GM23338 (cell line): ENCODE results near the gene CMBL. TPM values are rescaled to one million over a fixed set of nuclear protein-coding genes. Genes with fewer than 3 reads are reported as not detected.

Source experiments
- ATAC-seq: fragments of 200-7000 bp; cut with Tn5 transposase; 3 replicates; pipeline ENCODE4 v1.9.1; 2020
- DNase-seq: peaks from one replicate; pipeline ENCODE4 v3.0.0-alpha.2; 2015; ENCODE audit warnings: low spot score
- H2AFZ ChIP-seq: fragments of 200-600 bp; sonication (generic); 2 replicates; pipeline ENCODE4 v1.8.0; 2016; ENCODE audit warnings: antibody characterized with exemption, mild to moderate bottlenecking, moderate library complexity
- H3F3A ChIP-seq: fragments of 200-600 bp; sonication (generic); replicated peaks from 2 replicates; pipeline ENCODE4 v1.8.0; 2017; ENCODE audit warnings: antibody characterized with exemption, mixed run types, low read depth
- H3K27ac ChIP-seq: fragments of 200-600 bp; sonication (generic); 2 replicates; pipeline ENCODE4 v1.6.1; 2016; ENCODE audit warnings: low read depth
- H3K27me3 ChIP-seq: fragments of 200-600 bp; sonication (generic); 2 replicates; pipeline ENCODE4 v1.8.0; 2016; ENCODE audit warnings: mild to moderate bottlenecking, mixed run types, moderate library complexity; ENCODE audit not compliant: insufficient read depth
- H3K36me3 ChIP-seq: fragments of 200-600 bp; sonication (generic); 2 replicates; pipeline ENCODE4 v1.8.0; 2016; ENCODE audit warnings: mild to moderate bottlenecking; ENCODE audit not compliant: insufficient read depth
- H3K4me1 ChIP-seq: fragments of 200-600 bp; sonication (generic); 2 replicates; pipeline ENCODE4 v1.8.0; 2016; ENCODE audit warnings: mild to moderate bottlenecking, moderate library complexity; ENCODE audit not compliant: insufficient read depth
- H3K4me2 ChIP-seq: fragments of 200-600 bp; sonication (generic); 2 replicates; pipeline ENCODE4 v1.7.1; 2017; ENCODE audit warnings: mixed run types
- H3K4me3 ChIP-seq: fragments of 200-600 bp; sonication (generic); 2 replicates; pipeline ENCODE4 v1.6.1; 2016; ENCODE audit warnings: mixed run types
- H3K79me2 ChIP-seq: fragments of 200-600 bp; sonication (generic); replicated peaks from 2 replicates; pipeline ENCODE4 v1.8.0; 2017; ENCODE audit warnings: mild to moderate bottlenecking; ENCODE audit not compliant: insufficient read depth
- H3K9me2 ChIP-seq: fragments of 200-600 bp; sonication (generic); 2 replicates; pipeline ENCODE4 v1.8.0; 2017; ENCODE audit not compliant: insufficient read depth
- H4K20me1 ChIP-seq: fragments of 200-600 bp; sonication (generic); replicated peaks from 2 replicates; pipeline ENCODE4 v1.8.0; 2017; ENCODE audit warnings: mild to moderate bottlenecking; ENCODE audit not compliant: insufficient read depth
- H3K27ac Mint-ChIP-seq: 2 replicates; pipeline ENCODE4 v1.8.0; 2020; ENCODE audit warnings: inconsistent platforms, mild to moderate bottlenecking, moderate library complexity, mixed read lengths
- H3K27me3 Mint-ChIP-seq: 3 replicates; pipeline ENCODE4 v1.8.0; 2022; ENCODE audit warnings: low read depth, mild to moderate bottlenecking, moderate library complexity, mixed read lengths, inconsistent platforms; ENCODE audit not compliant: insufficient read depth, poor library complexity
- H3K36me3 Mint-ChIP-seq: 3 replicates; pipeline ENCODE4 v1.8.0; 2021; ENCODE audit warnings: low read depth, mild to moderate bottlenecking, inconsistent platforms, moderate library complexity, mixed read lengths
- H3K4me1 Mint-ChIP-seq: 3 replicates; pipeline ENCODE4 v1.8.0; 2020; ENCODE audit warnings: mild to moderate bottlenecking, inconsistent platforms, mixed read lengths
- H3K4me3 Mint-ChIP-seq: 3 replicates; pipeline ENCODE4 v1.8.0; 2021; ENCODE audit warnings: moderate library complexity, mild to moderate bottlenecking, inconsistent platforms, mixed read lengths
- H3K9me3 Mint-ChIP-seq: 3 replicates; pipeline ENCODE4 v1.8.0; 2020; ENCODE audit warnings: moderate library complexity, mild to moderate bottlenecking, inconsistent platforms, mixed read lengths
- CREB1 ChIP-seq: fragments of 250-450 bp; sonication (Bioruptor Pico); IDR thresholded peaks from 2 replicates; pipeline ENCODE4 v1.5.0; 2020; ENCODE audit warnings: low read depth, mild to moderate bottlenecking, moderate library complexity
- EZH2 ChIP-seq: fragments of 200-600 bp; sonication (generic); IDR thresholded peaks from one replicate; pipeline ENCODE4 v1.8.0; 2017; ENCODE audit warnings: antibody characterized with exemption, mild to moderate bottlenecking, low read depth; ENCODE audit not compliant: unreplicated experiment
- JUNB ChIP-seq: IDR thresholded peaks from one replicate; pipeline ENCODE4 v1.6.1; 2016; ENCODE audit warnings: antibody characterized with exemption; ENCODE audit not compliant: unreplicated experiment
- NANOG ChIP-seq: IDR thresholded peaks from 2 replicates; pipeline ENCODE4 v1.6.1; 2016; ENCODE audit warnings: antibody characterized with exemption, borderline replicate concordance
- POLR2AphosphoS5 ChIP-seq: IDR thresholded peaks from 2 replicates; pipeline ENCODE4 v1.6.1; 2016; ENCODE audit warnings: antibody characterized with exemption, low read depth
- STAT1 ChIP-seq: IDR thresholded peaks from one replicate; pipeline ENCODE4 v1.6.1; 2016; ENCODE audit warnings: antibody characterized with exemption; ENCODE audit not compliant: unreplicated experiment
- ZNF114 ChIP-seq: fragments of 250-450 bp; sonication (Bioruptor Pico); IDR thresholded peaks from 2 replicates; pipeline ENCODE4 v1.5.0; 2020; ENCODE audit warnings: mild to moderate bottlenecking, moderate library complexity
- ZNF331 ChIP-seq: fragments of 250-450 bp; sonication (Bioruptor Pico); IDR thresholded peaks from 2 replicates; pipeline ENCODE4 v1.5.0; 2020; ENCODE audit warnings: low read depth, mild to moderate bottlenecking, moderate library complexity
- ZNF462 ChIP-seq: fragments of 250-450 bp; sonication (Bioruptor Pico); IDR thresholded peaks from 2 replicates; pipeline ENCODE4 v1.5.0; 2020; ENCODE audit warnings: mild to moderate bottlenecking, moderate library complexity
- polyA plus RNA-seq: library from polyadenylated mRNA; unstranded; fragments of >200 nt; fragmentation: Nextera tagmentation; extraction: Ambion mirVana; gene quantifications from 2 replicates; pipeline ENCODE4 v1.2.1, GENCODE V29; 2016
- total RNA-seq: library from RNA; depleted of rRNA; stranded (reverse); fragments of >200 nt; shearing (Covaris generic); gene quantifications from 2 replicates; pipeline ENCODE4 v1.2.3, GENCODE V29; 2014
- TF ChIP-seq, protein P1 (sequence below): IDR thresholded peaks from 2 replicates; pipeline ENCODE4 v1.6.1; 2016; ENCODE audit warnings: antibody characterized with exemption

CMBL gene
- total and polyA plus RNA-seq, 2 experiments from 2014 or later: 13.2 to 24.1 TPM

GRCh38 chr5:10308844-10309243 is 1.1 kb upstream of the CMBL start:
- H3K27me3 ChIP-seq: peaks cover 8% of the 10 kb centered on the region
- 0 out of 2 replicates have a peak, but pooled peaks cover 4% of the 10 kb centered on the region for H3K79me2 ChIP-seq
- no peak overlapping the region for H3K4me3 ChIP-seq
- Mint-ChIP-seq H3K36me3 (peaks cover 9% of the 10 kb centered on the region), H3K9me3 (no peaks in the 10 kb centered on the region; the same call in 2 of the 3 replicates), H3K4me1 (peaks cover 29% of the 10 kb centered on the region), H3K27ac (no peak overlapping the region), H3K4me3 (peak overlapping the region; percentile 52; the same call in 2 of the 3 replicates), H3K27me3 (peaks cover 17% of the 10 kb centered on the region)
- DNase-seq (peak; percentile 43), ATAC-seq (no peak)
- H3K4me1 ChIP-seq: peaks cover 18% of the 10 kb centered on the region
- no peak overlapping the region for H2AFZ ChIP-seq
- no peaks in the 10 kb centered on the region; the same call in 1 of the 2 replicates for H3F3A ChIP-seq
- TF ChIP-seq ZNF114 (CRISPR knock-in tag): no peak
- TF ChIP-seq NANOG: no peak
- TF ChIP-seq ZNF331 (CRISPR knock-in tag): no peak
- TF ChIP-seq JUNB: no peak
- TF ChIP-seq EZH2: no peak
- no peak for TF ChIP-seq STAT1
- TF ChIP-seq CREB1 (CRISPR knock-in tag): no peak
- TF ChIP-seq, protein P1, sequence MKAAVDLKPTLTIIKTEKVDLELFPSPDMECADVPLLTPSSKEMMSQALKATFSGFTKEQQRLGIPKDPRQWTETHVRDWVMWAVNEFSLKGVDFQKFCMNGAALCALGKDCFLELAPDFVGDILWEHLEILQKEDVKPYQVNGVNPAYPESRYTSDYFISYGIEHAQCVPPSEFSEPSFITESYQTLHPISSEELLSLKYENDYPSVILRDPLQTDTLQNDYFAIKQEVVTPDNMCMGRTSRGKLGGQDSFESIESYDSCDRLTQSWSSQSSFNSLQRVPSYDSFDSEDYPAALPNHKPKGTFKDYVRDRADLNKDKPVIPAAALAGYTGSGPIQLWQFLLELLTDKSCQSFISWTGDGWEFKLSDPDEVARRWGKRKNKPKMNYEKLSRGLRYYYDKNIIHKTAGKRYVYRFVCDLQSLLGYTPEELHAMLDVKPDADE: no peak
- H3K4me2 ChIP-seq: no peak overlapping the region
- no peaks in the 10 kb centered on the region for H4K20me1 ChIP-seq
- 0 out of 2 replicates have a peak overlapping the region, but pooled peaks have one; percentile 30 for H3K27ac ChIP-seq
- H3K36me3 ChIP-seq: no peaks in the 10 kb centered on the region; the same call in 1 of the 2 replicates
- H3K9me2 ChIP-seq: no peaks in the 10 kb centered on the region

DNA sequence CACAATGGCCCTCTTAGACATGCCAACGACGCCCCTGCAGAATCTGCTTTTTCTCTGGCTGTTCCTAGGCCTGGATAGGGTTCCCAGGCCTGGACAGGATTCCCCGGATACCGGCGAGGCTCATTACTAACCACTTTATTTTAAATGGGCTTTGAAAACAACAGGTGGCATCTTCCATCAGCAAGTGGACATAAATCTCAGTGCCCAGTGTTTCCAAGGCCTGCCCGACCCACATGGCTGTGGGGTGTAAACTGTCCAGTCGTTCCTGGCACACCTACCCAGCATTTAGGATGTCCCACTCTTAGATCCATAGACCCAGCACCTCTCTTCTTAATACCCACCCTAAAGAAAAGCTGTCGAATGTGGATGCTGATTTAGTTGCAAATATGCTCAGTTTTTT is 896 bp downstream of the CMBL start:
- no peaks in the 10 kb centered on the region for H4K20me1 ChIP-seq
- peak overlapping the region; percentile 99 for H2AFZ ChIP-seq
- no peaks in the 10 kb centered on the region for H3K9me2 ChIP-seq
- Mint-ChIP-seq H3K4me1 (peaks cover 29% of the 10 kb centered on the region), H3K27me3 (peaks cover 12% of the 10 kb centered on the region), H3K4me3 (peak overlapping the region; percentile 88), H3K9me3 (no peaks in the 10 kb centered on the region; the same call in 1 of the 3 replicates), H3K36me3 (peaks cover 11% of the 10 kb centered on the region), H3K27ac (0 out of 2 replicates have a peak overlapping the region, but pooled peaks have one; percentile 18)
- ATAC-seq (peak; percentile 35), DNase-seq (no peak)
- H3F3A ChIP-seq: no peaks in the 10 kb centered on the region; the same call in 1 of the 2 replicates
- H3K4me1 ChIP-seq: peaks cover 18% of the 10 kb centered on the region
- H3K36me3 ChIP-seq: no peaks in the 10 kb centered on the region; the same call in 1 of the 2 replicates
- 0 out of 2 replicates have a peak, but pooled peaks cover 4% of the 10 kb centered on the region for H3K79me2 ChIP-seq
- peak overlapping the region; percentile 96 for H3K4me2 ChIP-seq
- TF ChIP-seq NANOG (no peak), ZNF331 (CRISPR knock-in tag) (no peak), ZNF462 (CRISPR knock-in tag) (no peak), POLR2AphosphoS5 (no peak), EZH2 (no peak)
- H3K27ac ChIP-seq: no peak overlapping the region
- peaks cover 8% of the 10 kb centered on the region for H3K27me3 ChIP-seq
- H3K4me3 ChIP-seq: peak overlapping the region; percentile 98
